ENCODE measurements around the gene GLCCI1.
"Not testable (repeated sequence)": the region's sequence is repeated elsewhere in the genome, so short reads cannot be mapped to it uniquely, and the experiment has no call there.

GLCCI1 gene

DNA sequence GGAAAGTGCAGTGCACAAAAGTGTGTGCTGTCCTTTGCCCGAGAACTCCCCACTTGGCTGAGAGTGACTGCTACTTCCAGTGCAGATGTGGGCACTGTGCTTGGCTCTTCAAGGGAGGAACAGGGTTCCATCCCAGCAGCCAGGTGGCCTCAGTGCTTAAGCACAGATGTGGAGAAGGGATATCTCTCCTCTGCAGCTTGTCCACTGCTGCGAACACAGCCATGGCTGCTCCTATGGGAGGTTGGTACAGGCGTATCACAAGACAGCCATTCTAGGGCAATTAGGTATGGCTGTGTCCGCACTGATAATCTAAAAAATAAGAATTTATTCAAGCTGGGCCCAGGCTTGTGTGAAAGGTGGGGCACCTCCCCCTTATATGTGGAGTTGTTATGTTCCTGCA is 66.6 kb downstream of the GLCCI1 start:
- no peak for TF ChIP-seq ZNF274 (IDR thresholded peaks at IDR 0.05; ENCODE audit: low read depth, low read length)
- no peak overlapping the region for H3K4me3 ChIP-seq (ENCODE audit: low read length)

DNA sequence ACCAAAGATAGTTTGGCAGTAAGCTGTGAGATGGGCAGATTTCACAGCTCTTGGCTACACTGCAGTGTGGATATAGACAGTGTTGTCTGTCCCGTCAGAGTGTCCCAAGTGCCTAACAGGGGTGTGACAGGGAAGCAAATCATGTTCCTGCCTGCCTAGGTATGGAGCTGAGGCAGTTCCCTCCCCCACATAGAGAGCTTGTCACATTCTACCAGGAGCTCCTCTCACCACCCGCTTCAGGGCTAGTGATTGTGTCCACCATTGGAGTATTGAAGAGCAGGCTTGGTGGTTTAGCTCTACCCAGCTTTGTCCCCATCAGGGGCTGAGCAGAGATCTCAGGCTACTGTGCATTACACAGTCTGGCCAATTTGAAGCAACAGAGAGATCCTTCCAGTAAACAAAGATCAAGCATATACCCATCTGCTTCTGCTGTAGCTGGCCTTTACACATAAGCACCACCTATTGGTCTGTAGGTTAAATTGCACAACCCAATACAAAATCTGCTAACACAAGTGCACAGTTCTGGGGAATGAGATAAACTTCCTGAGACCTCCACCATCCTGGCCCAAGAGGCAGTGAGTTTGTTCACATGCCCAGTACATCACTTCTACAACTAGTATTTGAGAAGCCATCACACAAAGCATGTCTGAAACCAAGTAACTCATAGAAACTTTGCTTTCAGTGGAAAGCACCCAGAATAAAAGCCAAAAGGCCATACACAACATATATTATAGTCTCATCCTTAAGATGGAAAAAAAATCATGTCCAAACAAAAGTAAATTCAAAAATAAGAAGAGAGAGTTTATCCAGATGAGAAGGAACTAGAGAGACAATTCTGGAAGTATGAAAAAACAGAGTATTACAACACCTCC is 67.3 kb downstream of the GLCCI1 start:
- TF ChIP-seq ZNF274 (IDR thresholded peaks at IDR 0.05; ENCODE audit: low read depth, low read length) = no peak

DNA sequence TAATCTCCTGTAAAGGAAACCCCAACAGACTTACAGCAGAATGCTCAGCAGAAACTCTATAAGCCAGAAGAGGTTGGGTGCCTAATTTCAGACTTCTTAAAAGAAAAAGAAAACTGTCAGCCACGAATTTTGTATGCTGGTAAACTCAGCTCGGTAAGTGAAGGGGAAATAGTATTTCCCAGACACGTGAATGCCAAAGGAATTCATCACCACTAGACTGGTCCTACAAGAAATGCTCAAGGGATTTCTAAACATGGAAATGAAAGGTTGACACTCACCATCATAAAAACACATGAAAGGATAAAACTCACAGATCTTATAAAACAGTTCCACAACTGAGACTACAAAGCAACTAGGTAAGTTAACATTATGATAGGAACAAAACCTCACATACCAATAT is 68.6 kb downstream of the GLCCI1 start:
- no peak overlapping the region for H3K4me3 ChIP-seq (ENCODE audit: low read length)
- TF ChIP-seq ZNF274 (IDR thresholded peaks at IDR 0.05; ENCODE audit: low read depth, low read length) = no peak

More for the DNA sequence above, 67.3 kb downstream of the GLCCI1 start:
- H3K4me3 ChIP-seq (ENCODE audit: low read length) = no peak overlapping the region

DNA sequence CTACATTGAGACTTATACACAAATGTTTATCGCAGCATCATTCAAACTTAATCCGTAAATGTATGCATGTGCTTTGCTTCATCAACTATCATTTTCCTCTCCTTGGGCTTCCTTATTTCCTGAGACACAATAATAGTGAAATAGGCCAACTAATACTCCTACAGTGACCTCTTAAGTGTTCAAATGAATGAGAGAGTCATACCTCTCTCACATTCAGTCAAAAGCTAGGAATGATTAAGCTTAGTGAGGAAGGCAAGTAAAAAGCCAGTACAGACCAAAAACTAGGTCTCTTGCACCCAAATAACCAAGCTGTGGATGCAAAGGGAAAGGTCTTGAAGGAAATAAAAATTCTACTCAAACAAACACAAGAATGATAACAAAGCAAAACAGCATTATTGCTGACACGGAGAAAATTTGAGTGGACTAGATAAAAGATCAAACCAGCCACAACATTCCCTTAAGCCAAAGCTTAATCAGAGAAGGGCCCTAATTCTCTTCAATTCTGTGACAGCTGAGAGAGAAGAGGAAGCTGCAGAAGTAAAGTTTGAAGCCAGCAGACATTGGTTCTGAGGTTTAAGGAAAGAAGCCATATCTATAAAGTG is 72.3 kb downstream of the GLCCI1 start:
- no peak for TF ChIP-seq ZNF274 (IDR thresholded peaks at IDR 0.05; ENCODE audit: low read depth, low read length)
- no peak overlapping the region for H3K4me3 ChIP-seq (ENCODE audit: low read length)

DNA sequence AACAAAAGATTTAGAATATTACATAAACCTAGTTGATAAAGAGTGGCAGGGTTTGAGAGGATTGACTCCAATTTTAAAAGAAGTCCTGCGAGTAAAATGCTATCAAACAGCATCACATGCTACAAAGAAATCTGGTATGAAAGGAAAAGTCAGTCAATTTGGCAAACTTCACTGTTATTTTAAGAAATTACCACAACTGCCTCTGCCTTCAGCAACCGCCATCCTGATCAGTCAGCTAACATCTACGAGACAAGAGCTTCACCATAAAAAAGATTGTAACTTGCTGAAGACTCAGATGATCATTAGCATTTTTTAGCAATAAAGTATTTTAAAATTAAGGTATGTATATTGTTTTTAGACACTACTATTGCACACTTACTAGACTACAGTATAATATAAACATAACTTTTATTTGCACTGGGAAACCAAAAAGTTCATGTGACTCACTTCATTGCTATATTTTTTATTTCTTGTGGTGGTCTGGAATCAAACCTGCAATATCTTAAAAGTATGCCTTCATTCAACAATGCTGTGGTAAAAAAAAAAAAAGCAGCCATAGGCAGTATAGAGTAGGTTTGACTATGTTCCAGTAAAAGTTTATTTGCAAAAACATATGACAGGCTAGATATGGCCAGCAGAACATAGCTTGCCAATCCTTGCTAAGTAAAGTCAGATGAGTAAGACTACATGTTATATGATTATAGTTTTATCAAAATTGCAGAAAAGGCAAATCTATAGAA is 74.4 kb downstream of the GLCCI1 start:
- H3K4me3 ChIP-seq (ENCODE audit: low read length) = no peak overlapping the region
- no peak for TF ChIP-seq ZNF274 (IDR thresholded peaks at IDR 0.05; ENCODE audit: low read depth, low read length)

DNA sequence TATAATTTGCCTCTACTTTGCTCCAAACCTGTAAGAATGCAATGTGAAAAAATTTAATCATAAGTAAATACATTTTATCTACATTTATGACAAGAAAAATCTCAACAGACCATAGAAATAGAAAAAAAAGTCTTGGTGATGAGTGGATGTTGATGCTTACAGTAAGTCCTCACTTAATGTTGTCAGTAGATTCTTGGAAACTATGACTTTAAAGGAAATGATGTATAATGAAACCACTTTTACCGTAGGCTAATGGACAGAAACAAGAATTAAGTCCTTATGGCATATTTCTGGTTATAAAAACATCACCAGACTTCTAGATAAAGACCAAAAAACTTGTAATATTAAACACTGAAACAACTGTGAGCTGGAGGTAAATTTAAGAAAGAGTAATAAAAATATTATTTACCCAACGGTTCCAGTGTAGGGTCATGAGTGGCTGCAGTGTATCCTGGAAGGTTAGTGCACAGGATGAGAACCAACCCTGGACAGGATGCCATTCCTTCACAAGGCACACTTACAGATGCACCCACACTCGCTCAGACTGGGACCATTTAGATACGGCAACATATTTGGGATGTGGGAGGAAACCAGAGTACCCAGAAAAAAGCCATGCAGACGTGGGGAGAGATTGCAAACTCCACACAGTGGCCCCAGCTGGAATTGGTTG is 76.3 kb downstream of the GLCCI1 start:
- TF ChIP-seq ZNF274 (IDR thresholded peaks at IDR 0.05; ENCODE audit: low read depth, low read length) = no peak
- H3K4me3 ChIP-seq (ENCODE audit: low read length) = no peak overlapping the region

DNA sequence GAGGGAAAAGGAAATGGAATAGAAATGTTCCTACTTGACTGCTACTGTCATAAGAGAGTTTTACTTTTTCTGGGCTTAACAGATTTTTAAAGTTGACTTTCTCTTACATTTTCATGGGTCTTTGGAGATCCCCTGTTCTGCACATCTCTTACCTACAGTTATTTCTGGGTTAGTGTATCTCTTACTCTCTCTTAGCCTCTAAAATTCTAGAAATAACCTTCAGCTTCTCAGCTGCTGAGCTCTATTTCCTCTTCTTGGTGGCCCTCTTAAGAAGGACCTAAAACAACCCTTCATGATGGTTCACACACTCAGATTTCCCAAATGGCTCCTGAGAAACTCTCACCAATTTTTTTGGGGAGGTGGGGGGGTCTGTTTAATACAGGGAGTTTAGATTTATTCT is 79.5 kb downstream of the GLCCI1 start:
- not testable (repeated sequence) for H3K4me3 ChIP-seq (ENCODE audit: low read length)

DNA sequence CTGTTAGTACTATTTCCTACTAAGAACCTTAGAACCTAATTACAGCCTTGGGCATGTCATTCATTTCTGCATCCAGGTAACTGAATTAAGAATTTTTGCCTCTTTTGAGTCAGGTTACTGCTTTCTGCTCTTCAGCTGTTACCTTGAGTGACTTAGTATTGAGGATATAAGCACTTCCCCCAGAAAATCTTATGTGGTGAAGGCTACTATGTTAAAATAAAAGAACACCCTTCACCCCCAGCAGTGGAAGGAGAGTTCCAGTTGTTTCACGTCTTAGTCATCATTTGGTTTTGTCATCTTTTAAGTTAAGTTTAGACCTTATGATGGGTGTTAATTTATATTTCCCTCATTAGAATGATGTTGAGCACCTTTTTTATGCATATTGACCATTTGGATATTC is 82.8 kb downstream of the GLCCI1 start:
- H3K4me3 ChIP-seq (ENCODE audit: low read length) = no peak overlapping the region

DNA sequence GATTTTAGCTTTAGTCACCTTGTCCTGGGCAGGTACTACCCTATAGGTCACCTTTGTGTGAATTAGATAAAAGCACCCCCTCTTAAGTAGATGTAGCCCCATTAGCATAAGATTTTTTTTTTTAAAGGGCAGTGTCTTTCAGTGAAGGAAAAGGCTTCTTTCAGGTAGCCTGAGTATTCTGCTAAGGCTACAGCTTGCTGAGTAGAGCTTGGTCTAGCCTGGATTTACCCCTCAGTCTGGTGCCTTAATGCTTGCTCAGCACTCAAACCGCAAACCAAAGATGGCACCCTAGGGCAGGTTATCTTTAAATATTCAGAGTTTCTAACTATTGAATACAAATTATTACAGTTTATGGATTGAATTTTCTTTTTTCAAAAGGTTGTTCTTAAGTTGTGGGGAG is 83.4 kb downstream of the GLCCI1 start:
- no peak overlapping the region for H3K4me3 ChIP-seq (ENCODE audit: low read length)
- TF ChIP-seq ZNF274 (IDR thresholded peaks at IDR 0.05; ENCODE audit: low read depth, low read length) = no peak

More for the DNA sequence above, 82.8 kb downstream of the GLCCI1 start:
- no peak for TF ChIP-seq ZNF274 (IDR thresholded peaks at IDR 0.05; ENCODE audit: low read depth, low read length)

DNA sequence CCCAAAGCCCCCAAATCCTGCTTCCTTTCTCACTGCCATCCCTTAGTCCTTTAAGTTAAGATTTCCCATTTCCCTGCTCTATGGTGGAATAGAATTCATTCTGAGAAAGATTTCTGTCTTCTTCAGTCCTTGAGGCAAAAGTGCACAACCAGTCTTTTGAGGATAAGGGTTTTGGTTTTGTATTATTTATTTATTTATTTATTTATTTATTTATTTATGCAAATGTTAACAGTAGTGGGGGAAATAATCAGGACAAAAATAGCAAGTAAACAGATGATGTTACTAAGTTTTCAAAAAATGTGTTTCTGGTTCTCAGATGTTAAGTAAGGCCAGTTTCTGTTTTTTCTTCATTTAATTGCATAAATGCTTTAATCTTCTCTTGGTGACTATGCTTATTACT is 84.2 kb downstream of the GLCCI1 start:
- TF ChIP-seq ZNF274 (IDR thresholded peaks at IDR 0.05; ENCODE audit: low read depth, low read length) = no peak
- H3K4me3 ChIP-seq (ENCODE audit: low read length) = no peak overlapping the region

DNA sequence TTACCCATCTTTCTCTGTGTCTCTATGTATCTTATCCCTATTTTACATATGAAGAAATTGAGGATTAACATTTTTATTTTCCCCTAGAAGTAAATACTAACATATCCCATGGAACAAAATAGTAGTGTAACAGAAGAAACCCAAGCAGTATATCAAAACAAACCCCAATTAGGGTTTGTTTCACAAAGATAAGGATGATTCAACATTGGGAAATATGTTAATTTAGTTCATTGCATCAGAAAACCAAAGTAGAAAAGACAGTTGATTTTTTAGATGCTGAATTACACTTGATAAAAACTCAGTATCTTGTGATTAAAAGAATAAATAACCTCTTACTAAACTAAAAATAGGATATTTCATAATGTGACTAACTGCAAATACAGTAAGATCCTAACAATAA is 87.8 kb downstream of the GLCCI1 start:
- no peak overlapping the region for H3K4me3 ChIP-seq (ENCODE audit: low read length)
- TF ChIP-seq ZNF274 (IDR thresholded peaks at IDR 0.05; ENCODE audit: low read depth, low read length) = no peak

DNA sequence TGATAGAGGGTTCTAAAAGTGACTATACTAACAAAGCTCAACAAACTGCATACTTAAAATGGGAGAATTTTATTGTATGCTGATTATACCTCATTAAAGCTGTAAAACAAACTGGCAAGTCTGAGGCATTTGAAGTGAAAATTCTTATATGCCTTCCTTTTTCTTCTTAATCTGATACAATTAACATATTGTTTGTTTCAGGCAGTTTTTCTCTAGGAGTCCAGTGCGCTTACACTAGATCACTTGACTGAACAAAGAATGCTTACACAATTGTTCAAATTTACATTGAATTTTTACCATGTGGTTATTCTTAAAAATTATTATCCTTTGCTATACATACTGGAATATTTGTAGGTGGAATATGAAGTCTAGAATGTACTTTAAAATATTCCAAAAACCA is 89.0 kb downstream of the GLCCI1 start:
- no peak for TF ChIP-seq ZNF274 (IDR thresholded peaks at IDR 0.05; ENCODE audit: low read depth, low read length)
- H3K4me3 ChIP-seq (ENCODE audit: low read length) = no peak overlapping the region

DNA sequence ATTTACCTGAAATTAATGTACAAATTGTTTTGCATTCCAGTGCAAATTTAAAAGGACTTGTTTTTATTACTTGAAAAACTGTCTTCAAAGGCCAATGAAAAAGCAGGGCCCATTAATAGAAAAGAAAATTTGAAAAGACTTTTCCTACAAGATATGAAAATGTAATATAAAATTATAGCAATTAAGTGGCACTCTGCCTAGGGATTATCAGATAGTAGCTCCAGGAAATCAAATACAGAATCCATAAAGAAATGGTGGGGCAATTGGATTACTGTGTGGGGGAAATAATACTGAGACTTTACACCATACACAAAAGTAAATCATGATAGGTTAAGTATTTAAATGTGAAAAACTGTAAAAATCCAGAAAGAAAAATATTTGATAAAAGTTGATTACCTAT is 89.7 kb downstream of the GLCCI1 start:
- H3K4me3 ChIP-seq (ENCODE audit: low read length) = no peak overlapping the region
- no peak for TF ChIP-seq ZNF274 (IDR thresholded peaks at IDR 0.05; ENCODE audit: low read depth, low read length)

DNA sequence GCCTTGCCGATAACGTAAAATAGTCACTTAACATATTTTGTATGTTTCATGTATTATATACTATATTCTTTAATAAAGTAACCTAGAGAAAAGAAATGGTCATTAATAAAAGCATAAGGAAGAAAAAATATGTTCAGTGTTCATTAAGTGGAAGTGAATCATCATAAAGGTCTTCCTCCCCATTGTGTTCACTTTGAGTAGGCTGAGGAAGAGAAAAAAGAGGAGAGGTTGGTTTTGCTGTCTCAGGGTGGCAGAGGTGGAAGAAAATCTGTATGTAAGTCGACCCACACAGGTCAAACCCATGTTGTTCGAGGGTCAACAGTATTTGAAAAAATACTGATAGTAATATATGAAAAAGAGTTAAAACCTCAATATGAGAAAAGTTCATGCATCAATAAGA is 90.3 kb downstream of the GLCCI1 start:
- no peak for TF ChIP-seq ZNF274 (IDR thresholded peaks at IDR 0.05; ENCODE audit: low read depth, low read length)
- H3K4me3 ChIP-seq (ENCODE audit: low read length) = no peak overlapping the region

All from GM08714 (cell line).